Measurements from ENCODE around the gene UTP3.

UTP3 gene

GRCh38 chr4:70711599-70711998, 23.3 kb downstream of the UTP3 start:
- no peak for DNase-seq (ENCODE audit: low spot score)
- Histone ChIP-seq H3K27ac (no peak overlapping the region), H3K4me3 (no peak overlapping the region)
- TF ChIP-seq, protein P1, sequence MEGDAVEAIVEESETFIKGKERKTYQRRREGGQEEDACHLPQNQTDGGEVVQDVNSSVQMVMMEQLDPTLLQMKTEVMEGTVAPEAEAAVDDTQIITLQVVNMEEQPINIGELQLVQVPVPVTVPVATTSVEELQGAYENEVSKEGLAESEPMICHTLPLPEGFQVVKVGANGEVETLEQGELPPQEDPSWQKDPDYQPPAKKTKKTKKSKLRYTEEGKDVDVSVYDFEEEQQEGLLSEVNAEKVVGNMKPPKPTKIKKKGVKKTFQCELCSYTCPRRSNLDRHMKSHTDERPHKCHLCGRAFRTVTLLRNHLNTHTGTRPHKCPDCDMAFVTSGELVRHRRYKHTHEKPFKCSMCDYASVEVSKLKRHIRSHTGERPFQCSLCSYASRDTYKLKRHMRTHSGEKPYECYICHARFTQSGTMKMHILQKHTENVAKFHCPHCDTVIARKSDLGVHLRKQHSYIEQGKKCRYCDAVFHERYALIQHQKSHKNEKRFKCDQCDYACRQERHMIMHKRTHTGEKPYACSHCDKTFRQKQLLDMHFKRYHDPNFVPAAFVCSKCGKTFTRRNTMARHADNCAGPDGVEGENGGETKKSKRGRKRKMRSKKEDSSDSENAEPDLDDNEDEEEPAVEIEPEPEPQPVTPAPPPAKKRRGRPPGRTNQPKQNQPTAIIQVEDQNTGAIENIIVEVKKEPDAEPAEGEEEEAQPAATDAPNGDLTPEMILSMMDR (IDR thresholded peaks at IDR 0.05): no peak

DNA sequence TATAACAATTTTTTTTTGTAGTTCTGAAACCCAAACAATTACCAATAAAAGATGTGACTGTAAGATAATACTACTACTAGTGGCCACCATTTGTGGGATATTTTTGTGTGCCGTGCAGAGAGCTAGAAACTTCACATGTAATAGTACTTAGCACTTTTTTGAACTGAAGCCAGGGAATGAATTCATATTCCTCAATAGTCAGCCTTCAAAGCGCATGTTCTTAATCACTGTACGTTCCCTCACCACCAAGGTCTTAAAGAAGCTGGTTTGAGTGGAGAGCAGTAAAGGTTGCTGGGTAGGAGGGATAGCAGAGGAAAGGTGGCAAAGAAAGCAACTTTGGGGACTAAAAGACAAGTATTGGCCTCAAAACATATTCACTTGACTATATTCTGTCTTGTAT, 23.8 kb downstream of the UTP3 start:
- Histone ChIP-seq H3K4me3 (no peak overlapping the region), H3K27ac (no peak overlapping the region)
- TF ChIP-seq, protein P1 (IDR thresholded peaks at IDR 0.05): no peak
- no peak for DNase-seq (ENCODE audit: low spot score)

DNA sequence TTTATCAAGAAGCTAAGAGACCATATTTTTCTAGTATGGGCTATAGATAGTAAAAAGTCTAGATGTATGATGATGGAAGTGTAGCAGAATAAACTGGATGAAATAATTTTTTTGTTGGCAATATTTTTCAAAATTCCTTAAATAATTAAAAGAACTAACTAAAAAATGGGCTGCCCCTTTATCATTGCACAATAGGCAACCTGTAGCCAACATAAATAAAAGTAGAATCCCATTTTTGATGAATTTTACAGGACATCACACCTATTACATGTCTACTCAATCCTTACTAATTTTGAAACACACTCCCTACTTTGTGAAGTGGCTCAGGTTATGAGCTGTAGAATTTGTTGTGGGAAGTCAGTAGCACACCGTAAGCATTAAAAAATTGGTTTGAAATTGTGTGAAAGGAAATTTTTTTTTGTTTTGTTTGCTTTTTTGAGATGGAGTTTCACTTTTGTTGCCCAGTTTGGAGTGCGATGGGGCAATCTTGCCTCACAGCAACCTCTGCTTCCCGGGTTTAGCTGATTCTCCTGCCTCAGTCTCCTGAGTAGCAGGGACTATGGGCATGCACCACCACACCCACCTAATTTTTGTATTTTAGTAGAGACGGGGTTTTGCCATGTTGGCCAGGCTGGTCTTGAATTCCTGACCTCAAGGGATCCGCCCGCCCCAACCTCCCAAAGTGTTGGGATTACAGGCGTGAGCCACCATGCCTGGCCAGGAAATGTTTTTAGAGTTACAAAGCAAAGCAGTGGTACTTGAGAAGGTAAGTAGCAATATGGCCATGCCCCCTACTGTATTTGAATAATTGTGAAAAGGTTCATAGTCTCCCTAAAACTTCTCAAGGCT, 24.5 kb downstream of the UTP3 start:
- no peak for DNase-seq (ENCODE audit: low spot score)
- H3K4me3 ChIP-seq: no peak overlapping the region
- TF ChIP-seq, protein P1 (IDR thresholded peaks at IDR 0.05): no peak
- H3K27ac ChIP-seq: no peak overlapping the region

DNA sequence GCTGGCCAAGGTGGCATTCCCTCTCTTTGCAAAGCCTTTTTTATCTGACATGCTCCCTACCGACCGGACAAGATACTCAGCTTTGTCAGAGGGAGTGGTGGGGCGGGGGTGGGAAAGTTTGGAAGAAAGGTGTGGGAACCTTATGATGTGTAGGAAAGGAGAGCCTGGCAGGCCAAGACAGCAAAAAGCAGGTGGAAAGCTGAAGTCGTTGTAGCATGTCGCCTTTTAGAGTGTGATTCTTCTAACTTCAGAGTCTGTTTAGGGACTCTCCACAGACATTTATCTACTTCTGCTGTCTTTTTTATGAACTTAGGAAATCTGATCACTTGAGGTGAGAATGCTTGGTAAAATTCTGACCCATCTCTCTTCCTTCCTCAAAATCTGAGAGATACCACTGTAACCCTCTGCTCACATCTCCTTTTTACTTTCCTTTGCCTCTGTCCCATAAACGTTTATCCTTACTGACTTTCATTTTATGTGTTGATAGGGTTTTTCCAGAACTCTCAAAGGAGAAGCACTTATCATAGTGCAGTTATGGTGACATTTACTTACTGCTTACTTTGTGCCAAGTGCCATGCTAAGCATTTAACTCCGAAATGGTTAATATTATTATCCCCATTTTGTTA, 25.2 kb downstream of the UTP3 start:
- peak overlapping the region; percentile 12 for H3K4me3 ChIP-seq
- DNase-seq (ENCODE audit: low spot score): no peak
- H3K27ac ChIP-seq: no peak overlapping the region
- TF ChIP-seq, protein P1 (IDR thresholded peaks at IDR 0.05): no peak

DNA sequence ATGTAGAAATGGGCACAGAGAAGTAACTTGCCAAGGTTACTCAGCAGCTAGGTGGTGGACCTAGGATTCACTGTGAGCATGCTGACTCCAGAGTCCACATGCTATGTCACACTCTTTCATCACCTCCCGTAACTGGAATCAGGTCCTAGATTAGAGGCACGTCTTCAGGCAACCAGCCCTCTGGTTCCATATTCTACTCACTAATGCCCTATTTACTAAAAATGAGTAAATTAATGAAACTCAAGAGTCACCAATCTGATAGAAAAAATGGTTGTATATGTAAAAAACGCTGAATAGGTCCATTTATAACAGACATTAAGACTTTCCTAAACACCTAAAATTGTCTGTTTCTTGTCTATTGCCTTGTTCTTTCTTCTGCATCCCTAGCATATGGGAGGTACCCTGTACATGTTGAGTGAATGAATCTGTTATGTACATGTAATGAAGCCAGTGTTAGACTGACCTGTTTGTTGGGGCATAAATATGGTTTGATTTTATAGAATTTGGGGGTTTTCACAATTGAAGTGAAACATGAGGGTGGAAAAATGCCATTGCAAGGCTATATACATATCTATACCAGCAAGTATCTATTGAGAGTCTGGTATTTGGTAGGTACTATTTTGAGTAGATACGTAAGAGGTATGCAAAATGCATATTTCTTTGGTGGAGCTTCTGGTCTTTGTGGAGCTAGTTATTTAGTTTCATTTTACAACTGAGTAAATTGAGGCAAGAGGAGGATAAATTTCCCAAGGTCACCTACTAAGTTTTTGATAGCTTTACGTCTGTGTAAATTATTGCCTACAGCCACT, 26.0 kb downstream of the UTP3 start:
- no peak for DNase-seq (ENCODE audit: low spot score)
- Histone ChIP-seq H3K27ac (no peak overlapping the region), H3K4me3 (peak overlapping the region; percentile 12)
- TF ChIP-seq, protein P1 (IDR thresholded peaks at IDR 0.05): no peak

DNA sequence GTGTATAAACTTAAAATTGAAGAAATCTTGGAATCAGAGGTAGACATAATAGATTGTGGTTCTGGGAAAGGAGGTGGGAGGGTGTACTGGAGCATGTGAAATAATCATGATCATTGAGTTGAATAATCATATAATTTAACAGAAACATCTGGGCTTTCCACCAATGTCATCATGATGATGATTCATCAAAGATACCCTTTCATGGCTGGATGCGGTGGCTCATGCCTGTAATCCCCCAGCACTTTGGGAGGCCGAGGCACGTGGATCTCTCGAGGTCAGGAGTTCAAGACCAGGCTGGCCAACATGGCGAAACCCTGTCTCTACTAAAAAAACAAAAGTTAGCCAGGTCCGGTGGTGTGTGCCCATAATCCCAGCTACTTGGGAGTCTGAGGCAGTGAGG, 26.8 kb downstream of the UTP3 start:
- H3K27ac ChIP-seq: no peak overlapping the region
- DNase-seq (ENCODE audit: low spot score): no peak
- TF ChIP-seq, protein P1 (IDR thresholded peaks at IDR 0.05): no peak
- H3K4me3 ChIP-seq: no peak overlapping the region

Data from coronary artery (tissue), 2 donors.